ENCODE data around the gene TNIP3. TPM values are rescaled to one million over a fixed set of nuclear protein-coding genes. Genes with fewer than 3 reads are reported as not detected.

Gene TNIP3
- total RNA-seq, 2 donors from 2014 or later = 3.2 to 5.4 TPM

DNA sequence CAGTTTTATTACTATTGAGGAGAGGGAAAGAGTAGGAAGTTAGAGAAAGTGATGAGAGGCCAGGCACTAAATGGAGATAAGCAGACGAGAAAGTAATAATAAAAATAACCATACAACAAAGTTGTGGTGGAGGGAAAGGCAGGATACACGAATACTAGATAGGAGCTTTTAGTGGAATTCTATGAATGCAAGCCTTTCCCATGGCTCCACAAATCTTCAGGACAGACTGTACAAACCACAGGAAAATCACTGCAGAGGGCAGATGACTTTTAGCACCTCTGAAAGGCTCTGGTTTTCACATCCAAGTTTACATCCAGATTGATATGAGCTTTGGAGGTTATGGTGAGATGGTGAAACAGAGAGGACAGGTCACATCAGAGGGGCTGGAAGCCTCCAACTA, 41.5 kb downstream of the TNIP3 start:
- DNase-seq (ENCODE audit: low spot score in 2 of 2) = no peak
- no peak for ATAC-seq
- H3K27ac Mint-ChIP-seq = no peak overlapping the region
- no peaks in the 10 kb centered on the region for H3K36me3 Mint-ChIP-seq
- peaks cover 0 to 6% of the 10 kb centered on the region in 2 donors for H3K9me3 Mint-ChIP-seq

DNA sequence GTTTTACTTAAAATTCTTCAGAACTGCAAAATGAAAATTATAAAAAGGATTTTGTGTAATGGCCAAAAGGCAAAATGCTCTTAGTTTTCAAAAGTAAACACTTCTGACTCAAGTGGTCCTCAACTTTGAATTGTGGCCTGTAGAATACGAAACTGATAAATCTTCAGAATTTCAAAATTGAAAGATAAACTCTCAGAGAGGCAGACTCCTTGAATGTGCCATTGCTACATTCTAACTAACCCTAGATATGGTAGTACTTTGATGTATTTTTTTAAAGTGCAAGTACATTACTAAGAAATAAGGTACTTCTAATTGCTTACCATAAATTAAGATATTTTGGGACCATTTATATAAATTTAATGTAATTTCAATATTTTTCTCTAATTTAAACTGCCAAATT, 44.4 kb downstream of the TNIP3 start:
- no peaks in the 10 kb centered on the region for H3K36me3 Mint-ChIP-seq
- ATAC-seq = no peak
- H3K27ac Mint-ChIP-seq = no peak overlapping the region
- DNase-seq (ENCODE audit: low spot score in 2 of 2) = no peak
- H3K9me3 Mint-ChIP-seq = no peaks in the 10 kb centered on the region

GRCh38 chr4:121118344-121118743, 45.8 kb downstream of the TNIP3 start:
- Mint-ChIP-seq H3K9me3 (no peaks in the 10 kb centered on the region), H3K27ac (no peak overlapping the region), H3K36me3 (no peaks in the 10 kb centered on the region)
- no peak for ATAC-seq
- no peak for DNase-seq (ENCODE audit: low spot score in 2 of 2)

DNA sequence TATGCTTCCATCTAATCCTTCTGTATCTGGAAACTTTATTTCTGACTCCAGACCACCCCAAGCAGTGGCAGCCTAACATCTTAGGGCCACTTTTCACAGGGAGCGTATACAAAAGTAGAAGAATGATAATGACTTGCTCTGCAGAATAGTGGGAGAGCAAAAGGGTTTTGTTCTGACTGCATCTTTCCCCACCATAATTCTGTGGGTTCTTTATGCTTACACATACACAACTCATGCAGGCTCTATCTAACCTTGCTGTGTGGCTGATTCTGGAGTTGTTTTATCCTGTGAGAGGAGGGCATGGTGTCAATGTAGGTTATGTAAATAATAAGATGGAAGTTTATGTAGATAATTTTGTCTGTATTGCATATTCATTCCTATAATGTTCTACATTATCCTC, 49.4 kb downstream of the TNIP3 start:
- Mint-ChIP-seq H3K9me3 (no peaks in the 10 kb centered on the region), H3K36me3 (no peaks in the 10 kb centered on the region), H3K27ac (no peak overlapping the region)
- ATAC-seq (peak; percentile 43 to 88), DNase-seq (ENCODE audit: low spot score in 2 of 2) (no peak)

GRCh38 chr4:121112530-121112929, 51.6 kb downstream of the TNIP3 start:
- no peaks in the 10 kb centered on the region for H3K9me3 Mint-ChIP-seq
- no peak overlapping the region for H3K27ac Mint-ChIP-seq
- no peaks in the 10 kb centered on the region for H3K36me3 Mint-ChIP-seq
- ATAC-seq = no peak
- no peak for DNase-seq (ENCODE audit: low spot score in 2 of 2)

GRCh38 chr4:121108557-121108956, 55.6 kb downstream of the TNIP3 start:
- no peak for DNase-seq (ENCODE audit: low spot score in 2 of 2)
- Mint-ChIP-seq H3K27ac (no peak overlapping the region), H3K36me3 (peaks cover 0 to 8% of the 10 kb centered on the region in 2 donors), H3K9me3 (peaks cover 0 to 4% of the 10 kb centered on the region in 2 donors)
- no peak for ATAC-seq

GRCh38 chr4:121107507-121107906, 56.6 kb downstream of the TNIP3 start:
- no peak overlapping the region for H3K27ac Mint-ChIP-seq
- no peak for DNase-seq (ENCODE audit: low spot score in 2 of 2)
- H3K36me3 Mint-ChIP-seq = peaks cover 0 to 8% of the 10 kb centered on the region in 2 donors
- peaks cover 0 to 4% of the 10 kb centered on the region in 2 donors for H3K9me3 Mint-ChIP-seq
- no peak for ATAC-seq

DNA sequence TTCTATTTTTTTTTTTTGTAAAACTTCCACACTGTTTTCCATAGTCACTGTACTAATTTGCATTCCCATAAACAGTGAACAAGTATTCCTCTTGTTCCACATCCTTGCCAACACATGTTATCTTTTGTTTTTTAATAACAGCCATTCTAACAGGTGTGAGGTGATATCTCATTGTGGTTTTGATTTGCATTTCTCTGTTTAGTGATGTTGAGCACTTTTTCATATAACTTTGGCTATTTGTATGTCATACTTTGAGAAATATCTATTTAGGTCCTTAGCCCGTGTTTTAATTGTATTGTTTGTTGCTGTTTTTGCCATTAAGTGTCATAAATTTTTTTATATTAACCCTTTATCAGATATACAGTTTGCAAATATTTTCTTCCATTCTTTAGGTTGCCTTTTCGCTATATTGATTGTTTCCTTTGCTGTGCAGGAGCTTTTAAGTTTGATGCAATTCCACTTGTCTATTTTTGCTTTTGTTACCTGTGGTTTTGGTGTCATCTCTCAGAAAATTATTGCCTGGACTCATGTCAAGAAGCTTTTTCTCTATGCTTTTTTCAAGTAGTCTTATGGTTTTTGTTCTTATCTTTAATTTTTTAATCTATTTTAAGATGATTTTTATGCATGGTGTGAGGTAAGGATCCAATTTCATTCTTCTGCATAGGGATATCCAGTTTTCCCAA, 63.9 kb downstream of the TNIP3 start:
- ATAC-seq (no peak), DNase-seq (ENCODE audit: low spot score in 2 of 2) (no peak)
- H3K27ac Mint-ChIP-seq = no peak overlapping the region

GRCh38 chr4:121098266-121098665, 65.9 kb downstream of the TNIP3 start:
- Mint-ChIP-seq H3K9me3 (no peaks in the 10 kb centered on the region), H3K36me3 (no peaks in the 10 kb centered on the region)
- ATAC-seq = no peak

More for the DNA sequence above, 63.9 kb downstream of the TNIP3 start:
- Mint-ChIP-seq H3K36me3 (no peaks in the 10 kb centered on the region), H3K9me3 (no peaks in the 10 kb centered on the region)

GRCh38 chr4:121096629-121097028, 67.5 kb downstream of the TNIP3 start:
- Mint-ChIP-seq H3K27ac (no peak overlapping the region), H3K36me3 (no peaks in the 10 kb centered on the region)

More at GRCh38 chr4:121098266-121098665, 65.9 kb downstream of the TNIP3 start:
- no peak for DNase-seq (ENCODE audit: low spot score in 2 of 2)
- H3K27ac Mint-ChIP-seq = no peak overlapping the region

GRCh38 chr4:121096191-121096590, 67.9 kb downstream of the TNIP3 start:
- DNase-seq (ENCODE audit: low spot score in 2 of 2) = no peak
- no peaks in the 10 kb centered on the region for H3K9me3 Mint-ChIP-seq

More at GRCh38 chr4:121096629-121097028, 67.5 kb downstream of the TNIP3 start:
- no peaks in the 10 kb centered on the region for H3K9me3 Mint-ChIP-seq
- DNase-seq (ENCODE audit: low spot score in 2 of 2) (no peak), ATAC-seq (no peak)

GRCh38 chr4:121094297-121094966, 69.7 kb downstream of the TNIP3 start:
- no peaks in the 10 kb centered on the region for H3K9me3 Mint-ChIP-seq
- DNase-seq (ENCODE audit: low spot score in 2 of 2) (no peak), ATAC-seq (no peak)
- no peaks in the 10 kb centered on the region for H3K36me3 Mint-ChIP-seq
- no peak overlapping the region for H3K27ac Mint-ChIP-seq

More at GRCh38 chr4:121096191-121096590, 67.9 kb downstream of the TNIP3 start:
- H3K27ac Mint-ChIP-seq = no peak overlapping the region
- H3K36me3 Mint-ChIP-seq = no peaks in the 10 kb centered on the region
- no peak for ATAC-seq

DNA sequence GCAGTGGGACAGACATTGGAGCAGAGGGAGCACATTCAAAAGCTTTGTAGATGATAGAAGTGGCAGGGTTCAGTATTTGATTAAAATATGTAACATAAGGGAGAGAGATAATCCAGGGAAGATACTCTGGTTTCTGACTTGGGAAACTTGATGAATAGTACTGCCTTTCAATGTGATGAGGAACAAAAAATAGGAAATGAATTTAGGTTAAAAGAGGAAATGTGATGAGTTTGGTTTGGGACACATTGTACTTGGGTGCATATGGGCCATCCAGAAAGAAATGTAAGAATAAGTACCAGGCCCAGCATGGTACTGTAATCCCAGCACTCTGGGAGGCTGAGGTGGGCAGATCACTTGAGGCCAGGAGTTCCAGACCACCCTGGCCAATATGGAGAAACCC, 70.9 kb downstream of the TNIP3 start:
- DNase-seq (ENCODE audit: low spot score in 2 of 2) = no peak
- no peaks in the 10 kb centered on the region for H3K9me3 Mint-ChIP-seq
- no peaks in the 10 kb centered on the region for H3K36me3 Mint-ChIP-seq
- no peak for ATAC-seq
- no peak overlapping the region for H3K27ac Mint-ChIP-seq

DNA sequence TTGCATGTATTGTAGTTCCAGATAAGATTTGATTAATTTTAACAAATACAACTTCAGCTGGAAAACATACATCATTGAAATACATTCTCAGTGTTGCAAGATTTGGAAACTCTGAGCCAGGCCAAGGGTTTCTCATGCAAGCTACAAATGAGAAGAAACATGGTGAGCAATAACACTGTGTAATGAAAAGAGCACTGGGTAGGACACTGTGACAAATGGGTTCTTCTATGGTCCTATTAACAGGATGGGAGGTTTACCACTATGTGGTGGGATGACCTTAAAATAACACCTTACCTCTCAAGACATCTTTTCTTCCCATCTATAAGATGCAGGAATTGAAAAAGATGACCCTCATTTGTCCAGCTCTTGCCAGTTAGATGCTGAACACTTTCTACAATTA, 72.2 kb downstream of the TNIP3 start:
- no peak overlapping the region for H3K27ac Mint-ChIP-seq
- no peaks in the 10 kb centered on the region for H3K9me3 Mint-ChIP-seq
- no peak for ATAC-seq
- no peak for DNase-seq (ENCODE audit: low spot score in 2 of 2)
- no peaks in the 10 kb centered on the region for H3K36me3 Mint-ChIP-seq

- ATAC-seq (no peak), DNase-seq (ENCODE audit: low spot score in 2 of 2) (no peak)
- Mint-ChIP-seq H3K36me3 (no peaks in the 10 kb centered on the region), H3K27ac (no peak overlapping the region), H3K9me3 (no peaks in the 10 kb centered on the region)
These were observed 75.3 kb downstream of the TNIP3 start for GRCh38 chr4:121088867-121089266.

Measured in activated naive CD4-positive, alpha-beta T cell treated with anti-CD3 and anti-CD28 coated beads, Interleukin-2, amount 50 U/mL, for 72 hours (primary cell).